Stomach (tissue), 4 donors: ENCODE data around the gene DNAI4.
"Not testable (repeated sequence)": the region's sequence is repeated elsewhere in the genome, so short reads cannot be mapped to it uniquely, and the experiment has no call there.

Experiments used
- CTCF ChIP-seq, 7 experiments: fragments of 450-650 bp in 4 of 7; fragments of 200-600 bp in 3 of 7; sonication (generic) in 3 of 7; IDR thresholded peaks; one replicate each; pipeline ENCODE4 v1.5.1; 2016 to 2019; ENCODE audit warnings: antibody characterized with exemption in 7 of 7, control low read depth in 2 of 7, mild to moderate bottlenecking in 1 of 7
- EP300 ChIP-seq: sonication (generic); formaldehyde crosslinking; IDR thresholded peaks from one replicate; pipeline ENCODE4 v1.6.1; 2017; ENCODE audit warnings: antibody characterized with exemption
- POLR2A ChIP-seq, 4 donors: fragments of 450-650 bp; IDR thresholded peaks; one replicate each; pipeline ENCODE4 v1.6.1; 2016; ENCODE audit warnings: antibody characterized with exemption in 4 of 4, control low read depth in 2 of 4, mild to moderate bottlenecking in 1 of 4, moderate library complexity in 1 of 4
- POLR2AphosphoS5 ChIP-seq, 3 donors: sonication (generic); formaldehyde crosslinking; IDR thresholded peaks; one replicate each; pipeline ENCODE4 v1.6.1; 2016; ENCODE audit warnings: antibody characterized with exemption in 3 of 3

- not testable (repeated sequence) for TF ChIP-seq POLR2A (IDR thresholded peaks at IDR 0.05); CTCF (IDR thresholded peaks at IDR 0.05); POLR2AphosphoS5 (IDR thresholded peaks at IDR 0.05); EP300
These were observed 41.7 kb upstream of the DNAI4 start for GRCh38 chr1:66966188-66966873.
